Measurements from ENCODE around the gene GRK4. TPM values are rescaled to one million over a fixed set of nuclear protein-coding genes. Genes with fewer than 3 reads are reported as not detected.
A peak's percentile ranks its signal among the peaks of the same experiment; 100 is the strongest.

GRK4 gene
- total RNA-seq, 2 donors from 2014 or later, result 3.8 to 5.5 TPM

GRCh38 chr4:3007724-3008123, 44.4 kb downstream of the GRK4 start:
- H3K4me1 Mint-ChIP-seq (ENCODE audit: low read depth), result peaks cover 15% of the 10 kb centered on the region
- H3K9me3 Mint-ChIP-seq, result no peaks in the 10 kb centered on the region
- ATAC-seq (replicated peaks in 1 of 2) (no peak), DNase-seq (no peak)
- H3K27ac Mint-ChIP-seq, result no peak overlapping the region
- H3K4me3 Mint-ChIP-seq, result no peak overlapping the region
- H3K27me3 Mint-ChIP-seq (ENCODE audit: low read depth), result no peaks in the 10 kb centered on the region
- peaks cover 1 to 8% of the 10 kb centered on the region in 2 donors for H3K36me3 Mint-ChIP-seq (ENCODE audit: insufficient read depth in 2 of 2)

DNA sequence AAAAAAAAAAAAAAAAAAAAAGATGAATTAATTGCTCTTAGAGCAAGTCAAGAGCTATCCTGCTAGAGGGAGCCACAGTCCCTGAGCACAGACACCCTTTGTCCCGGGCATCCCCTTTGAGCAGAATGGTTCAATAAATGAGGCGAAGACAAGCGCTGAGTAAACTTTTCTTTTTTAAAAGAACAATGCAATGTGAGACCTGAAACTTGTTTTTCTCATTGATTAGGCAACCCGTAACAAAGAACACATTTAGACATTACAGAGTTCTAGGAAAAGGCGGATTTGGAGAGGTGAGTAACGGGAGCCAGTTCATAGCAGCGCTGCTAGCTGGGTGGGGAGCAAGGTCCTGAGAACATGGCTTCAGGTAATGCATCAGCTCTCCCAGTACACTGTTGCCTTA, 46.1 kb downstream of the GRK4 start:
- Mint-ChIP-seq H3K4me1 (ENCODE audit: low read depth) (peaks cover 28% of the 10 kb centered on the region), H3K4me3 (peak overlapping the region; percentile 47 to 64), H3K36me3 (ENCODE audit: insufficient read depth in 2 of 2) (peaks cover 1 to 9% of the 10 kb centered on the region in 2 donors), H3K27me3 (ENCODE audit: low read depth) (peaks cover 5% of the 10 kb centered on the region), H3K9me3 (no peaks in the 10 kb centered on the region), H3K27ac (peak overlapping the region; percentile 35)
- DNase-seq (peak; percentile 62 to 63), ATAC-seq (replicated peaks in 1 of 2) (peak; percentile 61 to 69)

DNA sequence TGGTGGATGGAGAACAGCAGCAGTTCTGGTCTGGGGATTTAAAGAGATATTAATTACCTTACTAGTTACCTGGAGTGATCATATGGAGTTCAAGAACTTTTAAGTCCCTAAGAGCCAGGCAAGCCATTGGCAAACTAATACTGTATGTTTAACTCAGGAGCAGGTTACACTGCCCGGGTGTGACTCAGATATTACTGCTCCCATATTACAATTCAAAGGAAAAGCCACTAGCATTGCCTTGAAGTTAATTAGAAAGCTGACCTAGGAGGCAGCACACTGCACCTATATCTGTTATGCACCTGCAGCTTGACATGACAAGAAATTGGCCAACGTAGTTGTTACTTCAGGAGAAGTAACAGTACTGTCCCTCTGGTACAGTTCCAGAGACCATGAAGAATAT, 47.2 kb downstream of the GRK4 start:
- H3K4me3 Mint-ChIP-seq, result peak overlapping the region in 1 of 2 donors; percentile 64
- peaks cover 1 to 9% of the 10 kb centered on the region in 2 donors for H3K36me3 Mint-ChIP-seq (ENCODE audit: insufficient read depth in 2 of 2)
- peaks cover 33% of the 10 kb centered on the region for H3K4me1 Mint-ChIP-seq (ENCODE audit: low read depth)
- H3K27me3 Mint-ChIP-seq (ENCODE audit: low read depth), result peaks cover 5% of the 10 kb centered on the region
- peak overlapping the region; percentile 35 for H3K27ac Mint-ChIP-seq
- ATAC-seq (replicated peaks in 1 of 2), result no peak
- no peaks in the 10 kb centered on the region for H3K9me3 Mint-ChIP-seq
- DNase-seq, result no peak

- no peak overlapping the region for H3K4me3 Mint-ChIP-seq
- DNase-seq (no peak), ATAC-seq (replicated peaks in 1 of 2) (no peak)
- H3K36me3 Mint-ChIP-seq (ENCODE audit: insufficient read depth in 2 of 2), result peaks cover 1 to 9% of the 10 kb centered on the region in 2 donors
- no peaks in the 10 kb centered on the region for H3K9me3 Mint-ChIP-seq
- no peak overlapping the region for H3K27ac Mint-ChIP-seq
- H3K4me1 Mint-ChIP-seq (ENCODE audit: low read depth), result peaks cover 33% of the 10 kb centered on the region
- peaks cover 5% of the 10 kb centered on the region for H3K27me3 Mint-ChIP-seq (ENCODE audit: low read depth)
Observed at GRCh38 chr4:3010998-3011397, 47.6 kb downstream of the GRK4 start.

DNA sequence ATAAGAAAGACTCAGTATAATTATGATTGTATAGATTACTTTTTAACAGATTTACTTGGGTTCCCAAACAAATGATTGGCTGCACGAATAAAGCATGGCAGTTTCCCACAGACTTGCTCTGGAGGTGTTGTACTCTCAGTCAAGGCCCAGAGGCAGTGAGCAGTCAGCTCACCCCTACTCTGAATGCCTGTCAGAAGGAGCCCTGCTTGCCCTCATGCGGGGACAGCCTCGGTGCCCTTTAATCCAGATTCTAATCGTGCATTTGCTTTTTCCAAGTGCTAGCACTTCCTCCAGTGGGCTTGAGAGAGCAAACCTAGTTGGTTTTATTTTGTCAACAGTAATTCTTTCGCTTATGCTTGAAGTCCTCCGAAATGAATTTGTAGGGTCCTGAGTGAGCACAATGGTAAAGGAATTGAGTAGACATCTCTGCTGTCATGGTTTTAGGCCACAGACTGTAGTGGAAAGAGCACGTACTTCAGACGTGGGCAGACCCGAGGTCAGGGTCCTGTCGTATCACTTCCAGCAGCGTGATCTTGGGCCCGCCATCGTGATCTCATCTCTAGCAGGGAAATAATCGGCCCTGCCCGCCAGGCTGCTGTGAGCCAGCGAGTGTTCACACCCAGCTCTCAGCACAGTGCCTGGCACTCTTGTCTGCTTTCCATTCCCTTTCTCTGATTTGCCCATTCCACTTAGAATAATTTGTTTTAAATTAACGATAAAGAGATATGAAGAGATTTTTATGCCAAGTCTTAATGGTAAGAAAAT, 48.3 kb downstream of the GRK4 start:
- ATAC-seq (replicated peaks in 1 of 2), result no peak
- H3K27me3 Mint-ChIP-seq (ENCODE audit: low read depth), result peaks cover 5% of the 10 kb centered on the region
- H3K4me3 Mint-ChIP-seq, result no peak overlapping the region
- no peak for DNase-seq
- peaks cover 1 to 9% of the 10 kb centered on the region in 2 donors for H3K36me3 Mint-ChIP-seq (ENCODE audit: insufficient read depth in 2 of 2)
- no peaks in the 10 kb centered on the region for H3K9me3 Mint-ChIP-seq
- peaks cover 33% of the 10 kb centered on the region for H3K4me1 Mint-ChIP-seq (ENCODE audit: low read depth)
- peak overlapping the region; percentile 24 for H3K27ac Mint-ChIP-seq

- peak; percentile 0 to 1 for ATAC-seq (replicated peaks in 1 of 2)
- Mint-ChIP-seq H3K27me3 (ENCODE audit: low read depth) (peaks cover 5% of the 10 kb centered on the region), H3K4me3 (peak overlapping the region; percentile 45 to 81), H3K4me1 (ENCODE audit: low read depth) (peaks cover 33% of the 10 kb centered on the region), H3K9me3 (no peaks in the 10 kb centered on the region), H3K27ac (peak overlapping the region; percentile 87), H3K36me3 (ENCODE audit: insufficient read depth in 2 of 2) (peaks cover 1 to 9% of the 10 kb centered on the region in 2 donors)
- DNase-seq, result no peak
Observed at GRCh38 chr4:3013323-3013722, 50.0 kb downstream of the GRK4 start.

DNA sequence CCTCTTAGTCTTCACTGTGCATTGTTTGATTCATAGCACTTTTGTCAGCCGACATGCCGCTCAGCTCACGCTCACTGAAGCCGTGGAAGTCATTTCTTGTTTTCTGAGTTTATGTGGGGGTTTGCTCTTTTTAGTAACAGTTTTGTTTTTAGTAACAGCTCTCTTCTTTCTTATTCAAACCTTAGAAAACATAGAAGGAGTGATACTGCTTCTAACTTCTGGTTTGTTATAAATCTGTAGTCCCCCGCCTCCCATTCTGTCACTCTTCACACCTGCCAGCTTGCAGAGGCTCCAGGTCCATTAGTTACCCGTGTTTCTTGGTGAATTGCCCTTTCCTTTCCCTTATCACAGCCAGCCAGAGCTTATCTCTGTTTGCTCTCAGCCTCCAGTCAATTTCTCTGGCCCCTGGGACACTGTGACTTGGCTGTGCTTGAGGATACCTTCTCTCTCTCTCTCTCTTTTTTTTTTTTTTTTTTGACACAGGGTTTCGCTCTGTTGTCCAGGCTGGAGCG, 50.5 kb downstream of the GRK4 start:
- Mint-ChIP-seq H3K27me3 (ENCODE audit: low read depth) (peaks cover 5% of the 10 kb centered on the region), H3K4me1 (ENCODE audit: low read depth) (peaks cover 33% of the 10 kb centered on the region), H3K9me3 (no peaks in the 10 kb centered on the region), H3K36me3 (ENCODE audit: insufficient read depth in 2 of 2) (peaks cover 1 to 9% of the 10 kb centered on the region in 2 donors), H3K4me3 (peak overlapping the region; percentile 45 to 81), H3K27ac (peak overlapping the region; percentile 87)
- DNase-seq, result peak; percentile 58 to 66
- peak; percentile 84 to 86 for ATAC-seq (replicated peaks in 1 of 2)

DNA sequence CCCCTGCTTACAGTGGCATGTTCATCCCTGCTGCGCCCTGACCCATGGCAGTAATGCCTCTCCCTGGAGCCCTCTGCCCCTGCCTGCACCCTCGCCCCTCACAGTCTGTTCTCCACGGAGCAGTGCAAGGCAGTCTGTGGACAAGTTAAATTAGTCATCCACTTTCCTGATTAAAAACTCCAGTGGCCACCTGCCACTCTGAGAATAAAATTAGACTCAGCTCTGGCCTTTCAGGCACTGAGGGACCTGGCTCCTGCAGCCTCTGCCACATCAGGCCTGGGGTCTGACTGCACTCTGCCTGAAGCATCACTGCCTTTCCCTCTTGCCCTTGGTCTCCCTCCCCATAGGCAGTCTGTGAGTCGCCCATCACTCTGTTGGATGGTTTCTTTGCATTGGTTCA, 53.6 kb downstream of the GRK4 start:
- ATAC-seq (replicated peaks in 1 of 2), result no peak
- H3K4me3 Mint-ChIP-seq, result no peak overlapping the region

DNA sequence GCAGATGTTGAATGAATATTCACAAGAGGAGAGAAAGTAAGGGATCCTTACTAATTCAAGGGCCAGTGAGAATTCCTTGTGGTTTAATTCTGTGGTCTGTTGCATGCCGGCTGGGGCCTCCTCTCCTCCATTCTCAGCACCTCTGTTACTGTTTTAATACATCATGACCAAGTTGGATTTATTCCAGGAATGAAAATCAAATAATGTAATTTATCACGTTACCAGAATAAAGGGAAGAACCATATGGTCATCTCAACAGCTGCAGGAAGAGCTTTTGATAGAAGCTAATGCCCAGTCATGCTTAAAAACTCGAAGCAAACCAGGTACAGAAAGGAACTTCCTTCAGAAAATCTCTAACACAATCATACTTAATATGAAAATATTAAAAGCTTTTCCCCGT, 54.1 kb downstream of the GRK4 start:
- peaks cover 0 to 2% of the 10 kb centered on the region in 2 donors for H3K36me3 Mint-ChIP-seq (ENCODE audit: insufficient read depth in 2 of 2)
- ATAC-seq (replicated peaks in 1 of 2), result no peak
- DNase-seq, result no peak
- H3K27ac Mint-ChIP-seq, result no peak overlapping the region
- H3K4me1 Mint-ChIP-seq (ENCODE audit: low read depth), result peaks cover 37% of the 10 kb centered on the region
- H3K4me3 Mint-ChIP-seq, result no peak overlapping the region
- H3K27me3 Mint-ChIP-seq (ENCODE audit: low read depth), result peaks cover 11% of the 10 kb centered on the region
- H3K9me3 Mint-ChIP-seq, result no peaks in the 10 kb centered on the region

More for the DNA sequence above, 53.6 kb downstream of the GRK4 start:
- Mint-ChIP-seq H3K4me1 (ENCODE audit: low read depth) (peaks cover 32% of the 10 kb centered on the region), H3K27me3 (ENCODE audit: low read depth) (peaks cover 5% of the 10 kb centered on the region), H3K36me3 (ENCODE audit: insufficient read depth in 2 of 2) (peaks cover 0 to 2% of the 10 kb centered on the region in 2 donors), H3K9me3 (no peaks in the 10 kb centered on the region), H3K27ac (no peak overlapping the region)
- no peak for DNase-seq

- Mint-ChIP-seq H3K4me1 (ENCODE audit: low read depth) (peaks cover 25% of the 10 kb centered on the region), H3K27me3 (ENCODE audit: low read depth) (peaks cover 17% of the 10 kb centered on the region), H3K27ac (no peak overlapping the region), H3K4me3 (no peak overlapping the region), H3K9me3 (peaks cover 2 to 5% of the 10 kb centered on the region in 2 donors), H3K36me3 (ENCODE audit: insufficient read depth in 2 of 2) (peaks cover 4 to 5% of the 10 kb centered on the region in 2 donors)
- peak in 1 of 2 donors; percentile 34 for ATAC-seq (replicated peaks in 1 of 2)
- DNase-seq, result no peak
Observed at GRCh38 chr4:3019145-3019846, 55.9 kb downstream of the GRK4 start.

GRCh38 chr4:3021127-3021526, 57.8 kb downstream of the GRK4 start:
- Mint-ChIP-seq H3K27me3 (ENCODE audit: low read depth) (peaks cover 17% of the 10 kb centered on the region), H3K4me1 (ENCODE audit: low read depth) (peaks cover 19% of the 10 kb centered on the region), H3K27ac (no peak overlapping the region), H3K9me3 (peaks cover 2 to 5% of the 10 kb centered on the region in 2 donors), H3K36me3 (ENCODE audit: insufficient read depth in 2 of 2) (peaks cover 4 to 5% of the 10 kb centered on the region in 2 donors), H3K4me3 (peak overlapping the region; percentile 37 to 42)
- DNase-seq (no peak), ATAC-seq (replicated peaks in 1 of 2) (peak; percentile 11 to 13)

- Mint-ChIP-seq H3K27me3 (ENCODE audit: low read depth) (peaks cover 17% of the 10 kb centered on the region), H3K36me3 (ENCODE audit: insufficient read depth in 2 of 2) (peaks cover 4 to 5% of the 10 kb centered on the region in 2 donors), H3K4me3 (peak overlapping the region; percentile 37 to 42), H3K9me3 (peaks cover 2 to 5% of the 10 kb centered on the region in 2 donors), H3K27ac (no peak overlapping the region), H3K4me1 (ENCODE audit: low read depth) (peaks cover 19% of the 10 kb centered on the region)
- peak; percentile 91 to 93 for ATAC-seq (replicated peaks in 1 of 2)
- DNase-seq, result peak; percentile 45 to 49
Observed at GRCh38 chr4:3021627-3022026, 58.3 kb downstream of the GRK4 start.

GRCh38 chr4:3022112-3022511, 58.7 kb downstream of the GRK4 start:
- DNase-seq (no peak), ATAC-seq (replicated peaks in 1 of 2) (no peak)
- peaks cover 2 to 5% of the 10 kb centered on the region in 2 donors for H3K9me3 Mint-ChIP-seq
- peaks cover 17% of the 10 kb centered on the region for H3K27me3 Mint-ChIP-seq (ENCODE audit: low read depth)
- peaks cover 4 to 5% of the 10 kb centered on the region in 2 donors for H3K36me3 Mint-ChIP-seq (ENCODE audit: insufficient read depth in 2 of 2)
- H3K27ac Mint-ChIP-seq, result no peak overlapping the region
- no peak overlapping the region for H3K4me3 Mint-ChIP-seq
- H3K4me1 Mint-ChIP-seq (ENCODE audit: low read depth), result peaks cover 19% of the 10 kb centered on the region

Data from activated T-cell treated with anti-CD3 and anti-CD28 coated beads, Interleukin-2, amount 50 U/mL, for 72 hours (primary cell).